ENCODE data around the gene ZFAND2B.

DNA sequence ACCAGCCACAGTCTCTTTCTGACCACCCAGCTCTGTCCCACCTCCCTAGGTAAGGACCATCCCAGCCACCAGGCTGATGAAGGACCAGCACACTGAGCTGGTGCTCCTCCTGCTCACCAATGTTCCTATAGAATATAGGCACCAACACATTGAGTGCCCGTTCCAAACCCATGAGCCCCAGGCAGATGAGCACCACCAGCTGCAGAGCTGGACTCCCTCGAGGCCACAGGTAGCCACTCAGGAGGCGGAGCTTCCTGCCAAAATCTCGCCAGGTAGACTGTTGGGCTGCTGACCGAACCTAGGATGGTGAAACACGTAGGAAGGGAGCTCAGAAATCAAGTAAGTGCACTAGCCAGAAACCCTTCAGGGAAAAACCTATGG lies 9.9 kb downstream of the ZFAND2B start:
- TF ChIP-seq TAF1 (IDR thresholded peaks at IDR 0.05; ENCODE audit: borderline replicate concordance, insufficient read depth, low read length) (no peak), POLR2AphosphoS5 (IDR thresholded peaks at IDR 0.05; ENCODE audit: low read depth, low read length) (no peak), SIN3A (IDR thresholded peaks at IDR 0.05; ENCODE audit: borderline replicate concordance, insufficient read depth, low read length) (no peak)
